KOPT-K1 (cell line): ENCODE data around the gene ZNF672.

Source experiments
- H3K27ac ChIP-seq: fragments of 200-600 bp; sonication (generic); 2 replicates; pipeline ENCODE4 v1.5.1; 2016; ENCODE audit warnings: antibody characterized with exemption, mild to moderate bottlenecking, low read depth, low read length; ENCODE audit not compliant: poor library complexity, severe bottlenecking
- H3K36me3 ChIP-seq: fragments of 200-600 bp; sonication (generic); 2 replicates; pipeline ENCODE4 v1.5.1; 2017; ENCODE audit warnings: antibody characterized with exemption, mild to moderate bottlenecking, low read length, moderate library complexity; ENCODE audit not compliant: insufficient read depth
- H3K9me3 ChIP-seq: fragments of 200-600 bp; sonication (generic); 2 replicates; pipeline ENCODE4 v1.5.1; 2017; ENCODE audit warnings: antibody characterized with exemption, low read length, mild to moderate bottlenecking; ENCODE audit not compliant: insufficient read depth, poor library complexity, severe bottlenecking

Gene ZNF672

DNA sequence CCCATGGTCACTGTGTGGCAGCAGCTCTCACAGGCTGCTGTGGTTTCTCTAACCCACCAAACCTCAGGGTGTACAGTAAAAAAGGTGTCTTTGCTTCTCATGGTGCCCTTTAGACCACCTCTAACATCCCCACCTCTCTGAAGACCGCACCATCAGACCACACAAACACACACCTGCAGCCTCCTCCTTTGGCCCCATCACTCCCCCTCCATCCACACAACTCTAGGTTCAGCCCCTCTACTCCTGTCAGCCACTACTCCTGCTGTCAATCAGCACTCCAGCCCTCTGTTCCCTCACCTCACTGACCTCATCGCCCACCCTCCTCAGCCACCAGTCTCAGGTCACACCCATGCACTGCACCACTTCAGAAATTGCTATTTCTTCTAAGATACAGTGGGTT, 13.4 kb downstream of the ZNF672 start:
- Histone ChIP-seq H3K27ac (no peak overlapping the region), H3K36me3 (peaks cover 97% of the 10 kb centered on the region), H3K9me3 (no peaks in the 10 kb centered on the region)

DNA sequence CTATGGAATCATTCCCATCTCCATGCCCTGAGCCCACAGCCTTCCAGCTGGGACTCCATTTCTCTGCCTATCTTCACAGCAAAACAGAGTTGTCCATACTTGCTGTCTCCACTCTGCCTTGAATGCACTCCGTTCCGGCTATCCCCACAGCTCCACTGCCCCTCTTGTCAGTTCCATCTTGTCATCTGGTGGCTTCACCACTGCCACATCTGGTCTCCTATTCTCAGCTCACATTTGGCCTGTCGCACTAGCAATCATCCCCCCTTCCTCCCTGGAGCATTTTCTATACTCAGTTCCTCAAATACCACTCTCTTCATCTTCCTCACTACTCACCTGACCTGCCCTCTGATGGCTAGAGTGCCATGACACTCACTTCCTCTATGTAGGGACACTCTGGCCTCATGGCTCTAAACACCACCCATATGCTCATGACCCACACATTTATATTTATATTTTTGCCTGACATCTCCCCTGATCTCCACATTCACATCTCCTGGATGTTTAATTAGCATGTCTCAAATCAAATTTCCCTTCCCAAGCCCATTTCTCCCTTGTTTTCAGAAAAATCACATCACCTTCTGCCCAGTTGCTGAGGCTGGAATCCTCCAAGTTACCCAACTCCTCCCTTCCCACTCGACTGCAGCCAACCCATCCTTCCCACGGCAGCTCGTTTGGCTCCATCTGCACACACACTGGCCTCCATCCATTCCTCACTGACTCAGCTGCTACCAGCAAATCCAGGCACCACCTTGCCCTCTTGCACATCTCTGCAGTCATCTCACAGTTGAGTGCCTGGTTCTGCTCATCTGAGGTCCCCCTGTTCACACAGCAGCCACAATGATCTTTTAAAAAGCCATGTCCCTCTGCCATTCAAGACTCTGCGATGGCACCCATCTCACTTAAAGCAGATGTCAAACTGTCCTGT, 14.7 kb downstream of the ZNF672 start:
- Histone ChIP-seq H3K27ac (peak overlapping the region; percentile 14), H3K36me3 (peaks cover 83% of the 10 kb centered on the region), H3K9me3 (no peaks in the 10 kb centered on the region)

DNA sequence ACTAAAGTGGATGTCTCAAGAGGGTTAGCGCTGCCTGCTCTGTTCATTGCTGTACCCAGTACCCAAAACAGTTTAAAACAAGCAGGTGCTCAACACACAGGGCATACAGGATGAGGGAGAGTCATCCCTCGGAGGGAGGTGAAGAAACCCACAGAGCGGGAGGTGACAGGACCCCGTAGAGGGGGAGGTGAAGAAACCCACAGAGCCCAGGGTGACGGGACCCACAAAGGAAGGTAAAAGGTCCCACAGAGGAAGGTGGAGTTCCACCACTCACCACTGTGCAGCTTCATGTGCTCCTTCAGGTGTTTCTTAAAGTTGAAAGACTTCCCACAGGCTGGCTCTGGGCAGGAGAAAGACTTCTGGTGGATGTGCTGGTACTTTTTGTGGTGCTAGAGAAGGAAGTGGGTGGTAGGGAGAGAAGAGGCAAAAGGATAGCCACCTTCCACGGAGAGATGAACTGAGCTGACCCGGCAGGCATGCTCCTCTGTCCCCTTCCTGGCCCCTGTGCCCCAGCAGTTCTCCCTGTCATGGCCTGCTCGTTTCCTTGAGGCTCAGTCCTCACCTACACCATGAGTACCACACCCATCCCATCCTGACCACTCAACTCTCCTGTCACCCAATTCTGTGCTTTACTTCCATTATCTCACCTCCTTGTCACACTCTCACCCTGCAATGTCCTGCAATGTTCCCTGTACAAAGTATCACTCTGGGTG, 15.8 kb downstream of the ZNF672 start:
- Histone ChIP-seq H3K27ac (peak overlapping the region; percentile 14), H3K36me3 (peaks cover 72% of the 10 kb centered on the region), H3K9me3 (no peaks in the 10 kb centered on the region)

DNA sequence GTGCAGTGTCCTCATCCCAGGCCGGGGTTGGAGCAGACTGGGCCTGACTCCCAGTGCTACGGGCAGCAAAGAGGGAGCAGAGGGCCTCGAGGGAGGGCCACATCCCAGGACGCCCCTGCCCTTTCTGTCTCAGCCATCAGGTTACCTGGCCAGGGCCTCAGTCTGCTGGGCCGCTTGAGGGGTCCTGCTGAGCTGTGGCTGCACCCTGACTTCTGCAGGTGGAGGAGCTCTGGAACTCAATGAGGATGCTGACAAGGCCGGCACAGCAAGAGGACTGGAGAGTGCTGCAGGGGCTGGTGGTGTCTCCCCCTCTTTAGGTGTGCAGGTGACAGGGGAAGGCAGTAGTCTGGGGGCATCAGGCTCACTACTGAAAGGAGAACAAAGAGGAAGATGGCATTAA, 17.6 kb downstream of the ZNF672 start:
- Histone ChIP-seq H3K36me3 (peaks cover 55% of the 10 kb centered on the region), H3K9me3 (no peaks in the 10 kb centered on the region), H3K27ac (no peak overlapping the region)

DNA sequence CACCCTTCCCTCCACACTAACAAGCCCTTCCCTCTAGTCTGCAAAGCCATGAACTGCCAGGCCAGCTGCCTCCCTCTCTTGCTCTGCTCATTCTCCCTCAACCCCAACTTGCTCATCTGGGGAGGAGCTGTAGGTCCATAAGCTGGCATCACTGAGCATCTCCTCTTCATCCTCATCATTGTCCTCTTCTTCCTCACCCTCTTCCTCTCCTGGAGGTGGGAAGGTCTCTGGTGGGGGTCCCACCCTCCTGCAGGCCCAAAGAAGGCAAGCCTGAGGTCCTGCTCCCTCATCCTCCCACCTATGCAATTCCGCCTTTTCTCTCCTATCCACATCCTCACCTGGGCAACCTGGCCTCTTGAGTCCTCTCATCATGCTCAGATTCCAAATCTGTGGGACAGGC, 18.2 kb downstream of the ZNF672 start:
- Histone ChIP-seq H3K36me3 (peaks cover 49% of the 10 kb centered on the region), H3K9me3 (no peaks in the 10 kb centered on the region), H3K27ac (no peak overlapping the region)

DNA sequence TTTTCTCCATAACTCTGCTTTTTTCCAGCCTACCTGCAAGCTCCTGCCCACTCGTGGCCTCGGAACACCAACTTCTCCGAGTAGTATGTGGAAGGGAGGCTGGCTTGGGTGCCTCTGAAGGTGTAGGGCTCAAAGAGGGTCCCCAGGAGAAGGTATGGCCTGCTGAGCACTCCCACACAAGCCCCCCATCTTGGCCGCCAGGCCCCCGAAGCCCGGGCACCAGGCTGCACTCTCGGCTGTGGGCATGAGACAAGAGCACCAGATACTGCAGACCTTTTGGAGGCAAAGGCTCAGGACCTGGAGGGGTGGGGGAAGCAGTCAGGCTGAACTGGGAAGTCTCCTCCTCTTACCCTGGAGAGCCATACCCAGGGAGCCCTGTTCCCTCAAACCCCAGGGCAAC, 19.2 kb downstream of the ZNF672 start:
- H3K36me3 ChIP-seq: peaks cover 38% of the 10 kb centered on the region
- H3K9me3 ChIP-seq: no peaks in the 10 kb centered on the region
- peak overlapping the region; percentile 81 for H3K27ac ChIP-seq

DNA sequence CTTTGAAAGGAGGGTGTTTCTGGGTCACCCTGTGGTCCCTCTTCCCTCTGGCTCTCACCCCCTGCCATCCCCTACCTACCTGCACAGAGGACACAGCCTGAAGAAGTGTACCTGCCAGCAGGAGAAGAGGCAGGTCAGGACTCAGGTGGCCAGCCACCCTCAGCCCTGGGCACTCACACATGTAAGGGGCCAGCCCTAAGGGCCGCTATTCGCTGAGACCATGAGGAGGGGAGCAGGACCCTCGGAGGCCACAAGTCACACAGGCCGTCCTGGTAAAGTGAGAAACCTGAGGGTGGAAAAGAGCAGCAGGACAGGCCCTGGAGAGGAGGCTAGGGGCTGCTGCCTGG, 19.7 kb downstream of the ZNF672 start:
- peak overlapping the region; percentile 81 for H3K27ac ChIP-seq
- H3K36me3 ChIP-seq: peaks cover 33% of the 10 kb centered on the region
- H3K9me3 ChIP-seq: no peaks in the 10 kb centered on the region

DNA sequence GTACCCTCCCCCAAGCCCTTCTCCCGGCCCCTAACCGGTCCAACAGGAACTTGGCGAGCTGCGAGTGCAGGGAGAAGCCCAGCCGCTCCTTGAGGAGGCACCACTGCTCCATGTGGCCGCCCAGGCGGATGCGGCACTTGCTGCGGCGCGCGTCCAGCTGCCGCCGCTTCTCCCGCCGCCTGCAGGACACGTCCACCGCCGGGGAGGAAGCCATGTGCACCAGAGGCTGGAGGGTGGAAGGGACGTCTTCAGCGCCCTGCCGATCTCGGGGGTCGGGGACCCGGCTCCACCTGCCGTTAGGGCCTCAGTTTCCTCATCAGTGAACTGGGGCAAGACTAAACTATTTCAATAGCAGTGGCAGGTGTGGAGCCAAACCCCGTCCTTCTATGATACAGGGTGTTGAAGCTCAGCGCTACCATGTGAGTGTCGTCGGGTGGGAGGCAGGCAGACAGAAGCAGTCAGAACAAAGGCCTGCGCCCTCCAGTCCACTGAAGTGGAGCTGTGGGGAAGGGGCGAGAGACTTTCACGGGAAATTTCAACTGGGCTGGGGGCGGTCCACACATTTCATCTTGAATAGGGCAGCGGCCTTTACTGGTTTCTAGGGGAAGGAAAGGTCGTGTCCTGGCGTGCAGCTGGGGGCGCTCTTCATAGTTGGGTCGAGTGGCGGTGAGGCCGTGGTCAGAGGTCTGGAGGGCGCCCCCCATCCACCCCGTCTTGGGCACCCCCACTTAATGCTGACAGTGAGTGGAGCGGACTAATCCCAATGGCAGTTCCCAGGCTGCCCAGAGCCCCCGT, 20.3 kb downstream of the ZNF672 start:
- Histone ChIP-seq H3K27ac (peak overlapping the region; percentile 81), H3K36me3 (peaks cover 28% of the 10 kb centered on the region)

DNA sequence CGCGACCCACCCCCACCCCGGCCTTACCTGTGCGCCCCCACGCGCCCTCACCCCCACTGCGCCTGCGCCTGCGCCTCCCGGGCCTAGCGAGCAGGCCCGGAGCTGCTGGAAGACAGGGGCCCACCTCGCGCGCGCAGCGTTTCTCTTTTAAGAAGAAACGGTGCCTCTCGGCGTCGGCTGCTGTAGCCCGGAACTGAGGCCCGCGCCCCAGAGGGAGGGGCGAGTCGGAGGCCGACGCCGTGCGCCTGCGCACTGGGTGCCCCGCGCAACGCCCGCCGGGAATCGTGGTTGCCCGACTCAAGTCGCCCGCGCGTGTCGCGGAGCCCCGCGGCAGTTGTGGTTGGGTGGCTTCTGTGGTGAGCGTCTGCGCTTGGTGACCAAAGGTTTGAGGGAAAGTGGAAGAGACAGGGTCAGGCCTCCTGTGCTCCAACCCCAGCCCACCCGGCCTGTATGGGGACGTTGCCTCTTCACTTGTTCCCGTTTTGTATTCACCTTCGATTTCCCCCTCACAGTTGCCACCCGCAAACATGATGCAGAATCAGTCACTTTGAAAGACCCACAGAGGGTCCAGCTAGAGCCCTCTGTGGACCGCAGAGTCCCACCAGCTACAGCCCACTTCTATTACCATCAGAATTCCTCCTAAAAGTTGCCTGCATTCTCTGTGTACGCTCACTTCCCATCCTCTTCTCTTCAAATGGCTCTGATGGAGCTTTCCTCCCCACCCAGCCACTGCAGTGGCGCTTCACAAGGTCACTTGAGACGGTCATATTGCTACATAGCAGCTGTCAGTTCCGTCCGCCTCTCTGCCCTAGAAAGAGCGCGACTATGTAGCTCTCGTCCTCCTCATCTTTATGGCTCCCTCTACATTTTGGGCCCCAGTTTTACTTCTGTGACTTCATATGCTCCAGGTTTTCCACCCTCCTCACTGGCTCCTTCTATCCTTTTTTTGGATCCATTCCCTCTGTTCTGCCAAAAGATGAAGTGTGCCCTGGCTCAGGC, 21.2 kb downstream of the ZNF672 start, which contains the start of gene ZNF692:
TSS of gene ZNF692 (minus strand) at position 195 of the 999 bp plus-strand sequence. CDS start 776 bp downstream, outside the sequence.
- H3K9me3 ChIP-seq: no peaks in the 10 kb centered on the region
- peak within 1 kb of the TSS; percentile 81 for H3K27ac ChIP-seq
- H3K36me3 ChIP-seq: peaks cover 19% of the 10 kb centered on the region

More for the DNA sequence above, 20.3 kb downstream of the ZNF672 start:
- no peaks in the 10 kb centered on the region for H3K9me3 ChIP-seq

DNA sequence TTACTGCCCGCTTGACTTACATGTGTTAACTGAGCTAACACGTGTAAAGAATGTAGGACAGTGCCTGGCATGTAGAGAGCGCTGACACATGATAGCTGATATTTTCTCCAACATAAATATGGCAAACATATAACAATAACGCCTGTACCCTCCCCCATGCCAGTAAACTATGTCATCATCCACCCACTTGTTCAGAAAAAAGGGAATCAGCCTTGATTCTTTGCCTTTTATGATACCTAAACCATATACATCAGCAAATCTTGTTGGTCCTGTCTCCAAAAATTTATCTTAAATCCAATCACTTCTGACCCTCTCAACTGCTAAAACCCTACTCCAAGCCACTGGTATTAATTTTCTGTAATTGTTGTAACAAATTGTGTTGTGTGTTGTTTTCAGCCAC, 22.0 kb downstream of the ZNF672 start:
- Histone ChIP-seq H3K36me3 (peaks cover 11% of the 10 kb centered on the region), H3K9me3 (no peaks in the 10 kb centered on the region), H3K27ac (no peak overlapping the region)

DNA sequence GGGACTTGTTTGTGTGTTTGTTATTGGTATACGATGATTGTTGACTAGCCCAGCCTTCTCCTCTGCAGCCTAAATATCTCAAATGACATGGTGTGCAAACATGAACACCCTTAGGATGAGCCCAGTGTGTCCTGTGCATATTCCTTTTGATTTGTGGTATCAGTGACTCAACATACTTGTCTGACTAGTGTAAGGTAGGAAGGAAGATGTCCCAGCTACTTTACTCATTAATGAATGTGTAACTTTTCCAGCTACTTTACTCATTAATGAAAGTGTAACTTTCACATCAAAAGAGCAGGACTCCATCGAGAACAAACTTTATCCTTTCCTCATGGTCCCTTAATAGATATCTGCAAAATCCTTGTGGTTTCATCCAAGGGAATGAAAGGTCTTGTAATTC, 23.6 kb downstream of the ZNF672 start:
- H3K27ac ChIP-seq: no peak overlapping the region
- no peaks in the 10 kb centered on the region for H3K36me3 ChIP-seq
- no peaks in the 10 kb centered on the region for H3K9me3 ChIP-seq

DNA sequence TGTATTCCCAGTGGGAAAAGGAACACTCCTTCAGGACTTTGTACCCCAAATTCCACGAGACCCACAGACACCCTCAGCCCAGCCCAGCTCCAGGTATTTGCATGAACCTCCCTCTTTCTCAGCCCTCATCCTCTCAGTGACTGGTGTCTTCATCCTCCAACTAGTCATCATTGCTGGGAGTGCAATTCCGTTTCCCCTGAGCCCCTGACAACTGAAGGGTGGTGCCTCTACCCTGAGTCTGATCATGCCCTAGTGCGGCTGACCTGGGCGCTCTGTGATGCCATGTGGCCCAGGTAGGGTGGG, 24.6 kb downstream of the ZNF672 start:
- peak overlapping the region; percentile 61 for H3K27ac ChIP-seq
- no peaks in the 10 kb centered on the region for H3K36me3 ChIP-seq
- no peaks in the 10 kb centered on the region for H3K9me3 ChIP-seq

DNA sequence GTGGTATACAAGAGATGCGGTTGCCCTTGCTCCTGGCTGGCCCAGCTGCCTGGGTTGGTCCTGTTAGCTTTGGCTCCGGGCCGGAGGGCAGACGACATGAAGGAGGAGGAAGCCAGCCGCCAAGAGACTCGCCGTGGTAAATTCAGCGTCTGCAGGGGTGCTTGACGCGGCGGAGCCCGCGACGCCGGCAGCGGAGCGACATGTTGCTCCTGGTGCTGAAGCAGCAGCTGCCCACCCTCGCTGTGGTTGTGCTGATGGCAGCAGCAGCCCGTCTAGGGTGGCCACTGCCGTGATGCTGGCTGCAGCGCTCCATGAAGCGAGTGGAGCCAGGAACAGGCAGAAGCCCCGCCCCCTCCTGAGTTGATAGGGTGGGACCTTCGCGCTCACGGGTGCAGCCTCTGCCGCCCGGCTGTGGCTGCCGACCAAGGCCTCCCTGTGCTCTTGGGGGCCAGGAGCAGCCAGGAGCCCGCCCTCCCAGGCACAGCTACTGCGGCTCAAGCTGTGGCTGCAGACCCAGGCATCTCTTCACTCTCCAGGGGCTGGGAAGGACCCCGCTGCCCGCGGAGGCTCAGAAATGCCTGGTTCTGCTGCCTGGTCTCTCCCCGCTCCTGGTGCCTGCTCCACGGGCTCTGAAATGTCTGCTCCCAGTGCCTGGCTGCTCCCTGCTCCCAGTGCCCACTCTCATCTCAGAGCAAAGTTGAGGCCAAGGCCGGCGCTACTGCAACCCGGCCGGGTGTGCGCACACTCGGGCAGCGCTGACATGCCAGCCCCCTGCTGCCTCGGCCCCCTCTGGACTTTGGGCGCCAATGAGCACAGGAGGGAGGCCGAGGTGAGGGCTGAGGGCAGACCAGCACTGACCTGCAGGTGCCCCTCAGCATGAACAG, 25.2 kb downstream of the ZNF672 start:
- Histone ChIP-seq H3K9me3 (no peaks in the 10 kb centered on the region), H3K36me3 (no peaks in the 10 kb centered on the region), H3K27ac (peak overlapping the region; percentile 61)
